DMS53 (cell line): ENCODE measurements around the gene KCNJ6.

ENCODE experiments used
- DNase-seq: peaks from one replicate; lab custom pipeline; 2025; lab: John Stamatoyannopoulos, UW

KCNJ6 gene

DNA sequence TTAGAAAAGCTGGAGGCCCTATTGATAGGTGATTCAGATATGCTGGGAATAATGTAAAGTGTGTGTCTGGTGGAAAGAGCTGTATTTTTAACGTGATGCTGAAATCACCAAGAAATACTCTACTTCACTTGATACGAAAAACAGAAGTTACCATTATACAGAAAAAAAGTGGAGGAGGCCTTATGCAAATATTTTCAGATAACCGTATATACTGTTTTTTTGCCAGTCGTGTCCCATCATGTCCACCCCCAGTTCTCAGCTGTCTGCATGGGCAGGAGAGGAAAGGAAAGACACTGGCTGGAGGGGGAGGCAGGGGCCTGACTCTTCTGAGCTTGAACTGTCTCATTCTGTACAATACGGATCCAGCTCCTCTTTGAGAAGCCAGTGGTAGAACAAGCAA lies 51.1 kb downstream of the KCNJ6 start:
- no peak for DNase-seq

DNA sequence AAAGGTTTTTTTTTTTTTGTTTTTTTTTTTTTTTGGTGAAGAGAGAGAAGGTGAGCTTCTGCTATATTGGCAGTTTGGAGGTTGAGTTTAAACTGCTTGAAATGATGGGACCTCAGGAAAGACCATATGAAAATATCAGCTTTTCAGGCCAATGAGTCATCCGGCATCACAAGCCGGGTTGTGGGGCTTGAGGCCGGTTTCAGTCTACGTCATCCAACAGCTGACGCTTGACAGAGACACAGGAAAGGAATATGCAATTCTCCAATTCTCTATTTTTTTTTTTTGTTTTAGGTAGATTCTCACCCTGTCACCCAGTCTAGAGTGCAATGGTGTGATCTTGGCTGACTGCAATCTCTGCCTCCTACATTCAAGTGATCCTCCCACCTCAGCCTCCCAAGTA lies 52.4 kb downstream of the KCNJ6 start:
- DNase-seq: no peak

DNA sequence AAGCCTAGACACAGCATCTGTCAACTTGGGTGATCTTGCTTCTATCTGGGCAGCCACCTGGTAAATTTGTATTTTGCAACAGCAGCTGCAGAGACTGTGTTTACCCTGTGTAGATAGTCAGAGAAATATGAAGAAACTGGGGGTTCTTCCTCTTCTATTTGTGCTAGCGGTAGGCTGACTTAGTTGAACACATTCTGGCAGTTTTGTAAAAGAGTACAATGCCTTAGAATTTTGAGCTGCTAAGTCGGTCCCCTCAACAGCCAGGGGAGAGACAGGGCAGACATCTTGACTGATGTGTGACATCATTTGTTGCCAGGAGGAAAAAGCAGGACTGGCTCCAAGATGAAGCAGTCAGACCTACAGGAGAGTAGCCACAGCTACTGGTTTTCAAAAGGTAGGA lies 53.7 kb downstream of the KCNJ6 start:
- DNase-seq: peak; percentile 10

DNA sequence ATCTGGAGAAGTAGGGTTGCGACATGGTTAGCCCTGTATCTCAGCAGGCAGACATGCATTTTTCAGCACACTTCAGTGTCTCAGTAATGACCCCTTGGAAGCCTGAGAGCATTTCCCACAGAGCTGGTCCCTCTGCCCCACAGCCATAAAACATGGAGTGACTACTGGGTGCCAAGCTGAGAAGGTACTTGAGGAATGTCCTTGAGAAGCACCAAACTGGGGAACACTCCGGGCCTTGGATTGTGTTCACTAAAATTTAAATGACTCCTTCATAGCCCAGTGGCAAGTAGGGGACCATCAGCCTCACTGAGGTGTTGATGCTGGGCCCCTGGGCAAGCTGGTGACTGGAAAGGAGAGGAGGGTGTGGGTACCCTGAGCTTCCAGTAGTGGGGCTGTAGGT lies 54.7 kb downstream of the KCNJ6 start:
- no peak for DNase-seq

DNA sequence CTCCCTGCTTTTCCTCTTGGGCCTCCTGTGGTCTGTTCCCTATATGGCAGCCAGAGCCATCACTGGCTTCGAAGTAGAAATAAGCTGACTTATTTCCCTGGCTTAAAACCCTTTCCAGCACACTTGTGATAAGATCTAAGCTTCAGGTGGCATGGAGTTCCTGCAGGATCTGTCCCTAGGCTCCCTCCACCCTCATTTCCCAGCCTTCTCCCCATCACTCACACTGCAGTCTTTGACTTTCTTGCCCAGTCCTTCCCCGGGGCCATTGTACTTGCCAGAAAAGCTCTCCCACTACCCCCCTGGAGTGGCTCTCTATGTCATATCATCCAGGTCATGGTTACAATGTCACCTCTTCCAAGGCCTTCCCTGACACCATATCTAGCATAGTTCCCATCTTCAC lies 55.8 kb downstream of the KCNJ6 start:
- DNase-seq: no peak

DNA sequence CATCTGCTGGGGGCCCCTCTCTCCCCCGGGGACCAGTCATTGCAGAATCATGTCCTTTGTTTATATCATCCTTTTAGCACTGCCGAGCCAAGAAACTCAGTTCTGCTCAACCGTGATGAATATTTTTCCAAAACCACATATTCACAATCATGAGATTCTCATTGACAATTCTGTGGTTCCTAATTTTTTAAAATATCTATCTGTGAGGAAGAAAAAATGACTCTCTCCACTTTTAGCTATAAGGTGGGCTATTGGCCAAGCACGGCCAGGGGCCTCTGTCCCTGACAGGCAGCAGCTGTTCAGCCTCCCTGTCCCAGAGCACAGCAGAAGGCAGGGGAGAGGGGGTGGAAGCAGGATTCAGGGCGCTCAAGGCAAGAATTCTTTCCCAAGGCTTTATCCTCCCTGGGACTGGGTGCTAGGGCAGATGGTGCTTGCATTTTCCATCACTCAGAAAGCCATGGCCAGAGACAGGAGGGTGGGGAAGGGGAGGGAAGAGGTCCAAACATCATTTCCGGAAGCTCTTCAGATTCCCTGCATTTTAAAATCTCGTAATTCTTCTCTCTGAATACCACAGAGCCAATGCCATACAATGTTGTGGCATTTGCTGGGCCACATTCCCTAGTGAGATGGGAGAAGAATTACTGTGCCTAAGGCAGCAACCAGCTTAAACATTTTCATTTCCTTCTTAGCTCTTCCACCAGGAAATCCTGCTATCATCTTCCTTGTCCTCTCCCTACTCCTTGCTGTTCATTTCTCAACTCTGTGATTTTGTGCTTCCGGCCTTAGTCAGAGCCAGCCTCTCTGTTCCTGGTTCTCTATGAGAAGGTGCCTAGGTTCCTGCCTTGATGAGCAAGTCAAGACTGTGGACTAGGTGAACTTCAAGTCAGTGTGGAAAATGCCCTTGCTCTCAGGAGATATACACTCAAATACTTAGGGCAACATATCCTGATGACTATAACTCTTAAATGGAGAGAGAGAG lies 60.3 kb downstream of the KCNJ6 start:
- no peak for DNase-seq

DNA sequence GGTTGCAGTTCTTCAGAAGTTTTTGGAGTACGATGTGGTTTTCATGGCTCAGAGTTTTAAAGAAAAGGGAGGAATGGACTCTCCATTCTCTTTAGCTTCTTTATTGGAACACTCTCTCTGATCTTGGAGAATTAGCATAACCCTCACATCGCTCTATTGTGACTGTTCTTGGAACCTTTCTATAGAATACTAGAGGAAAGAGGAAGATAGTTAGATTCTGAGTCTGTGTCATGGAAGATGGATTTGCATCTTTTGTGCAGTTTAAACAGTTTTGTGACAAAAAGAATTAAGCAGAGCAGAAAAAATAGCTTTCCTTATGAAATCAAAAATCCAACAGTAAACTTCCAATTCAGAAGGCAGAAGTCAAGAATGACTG lies 61.0 kb downstream of the KCNJ6 start:
- no peak for DNase-seq

DNA sequence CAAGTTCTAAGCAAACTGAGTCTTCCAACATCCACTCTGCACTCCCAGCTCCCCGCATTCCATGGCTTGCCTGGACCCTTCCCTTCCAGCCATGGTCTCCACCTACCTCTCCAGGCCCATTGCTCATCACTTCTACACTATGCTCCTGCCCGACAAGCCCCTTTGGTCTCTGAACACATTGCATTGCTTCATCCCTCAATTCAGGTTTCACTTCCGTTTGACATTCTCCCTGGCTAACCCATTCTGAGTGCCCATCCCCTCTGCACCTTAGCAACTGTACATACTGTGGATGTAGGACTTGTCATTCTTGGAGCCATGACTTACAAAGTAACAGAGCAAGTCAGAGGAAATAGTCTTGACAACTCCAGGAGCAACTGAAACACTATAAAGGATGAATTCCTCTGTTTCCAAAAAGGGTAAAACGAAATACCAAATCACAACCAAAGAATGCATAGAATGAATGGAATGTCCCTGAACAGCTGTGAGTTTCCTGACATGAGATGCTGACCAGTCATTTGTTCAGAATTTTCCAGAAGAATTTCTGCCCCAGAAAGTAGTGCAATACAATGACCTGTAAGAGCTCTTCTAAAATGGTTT lies 66.7 kb downstream of the KCNJ6 start:
- no peak for DNase-seq

DNA sequence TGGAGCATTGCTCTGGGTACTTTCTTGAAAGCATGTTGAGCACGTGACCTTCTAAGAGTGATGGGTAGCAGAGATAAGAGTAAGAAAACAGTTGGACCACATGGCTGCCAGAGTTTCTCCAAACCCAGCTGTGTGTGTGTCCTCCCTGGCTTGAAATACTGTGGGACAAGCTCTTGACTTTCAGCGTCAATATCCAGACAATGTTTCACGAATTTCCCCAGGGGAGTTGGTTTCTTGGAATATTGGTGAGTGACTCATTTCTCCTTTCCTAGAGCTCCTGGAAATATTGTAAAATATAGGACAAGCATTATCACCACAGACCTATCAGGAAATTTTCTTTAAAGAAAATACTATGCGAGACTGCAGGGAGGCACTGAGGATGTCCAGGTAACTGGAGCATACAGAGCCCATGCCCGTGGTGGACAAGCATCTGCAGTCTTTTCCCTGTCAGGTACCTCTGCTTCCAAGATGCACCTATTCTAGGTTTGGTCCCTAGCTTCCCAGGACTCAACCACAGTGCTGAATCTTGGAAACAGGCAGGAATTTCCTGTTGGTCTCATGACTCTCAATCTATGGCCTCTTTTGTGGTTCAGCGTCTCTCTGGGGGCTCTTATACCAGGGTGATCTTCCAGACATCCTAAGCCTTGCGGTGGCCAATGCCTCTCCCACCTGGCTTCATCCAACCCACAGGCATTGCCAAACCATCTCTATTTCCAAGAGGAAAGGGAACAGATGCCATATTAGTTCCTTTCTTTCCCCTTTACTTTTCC lies 67.4 kb downstream of the KCNJ6 start:
- no peak for DNase-seq

DNA sequence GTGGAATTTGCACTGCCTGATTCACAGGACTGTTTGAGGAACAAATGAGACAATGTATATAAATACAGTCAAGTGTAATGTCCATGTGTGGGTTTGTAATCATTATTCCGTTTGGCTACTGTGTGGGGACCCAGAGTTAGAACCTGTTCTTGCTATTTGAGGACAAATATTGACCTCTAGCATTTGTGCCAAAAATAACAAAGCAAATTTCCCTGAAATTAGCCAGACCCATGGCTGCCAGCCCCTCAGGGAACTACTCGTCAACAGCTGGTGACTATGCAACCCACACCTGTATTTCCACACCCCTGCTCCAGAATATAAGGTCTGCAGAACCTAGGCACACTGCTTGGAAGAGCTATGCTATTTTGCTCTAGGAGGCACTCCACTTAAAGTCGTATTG lies 70.7 kb downstream of the KCNJ6 start:
- no peak for DNase-seq

DNA sequence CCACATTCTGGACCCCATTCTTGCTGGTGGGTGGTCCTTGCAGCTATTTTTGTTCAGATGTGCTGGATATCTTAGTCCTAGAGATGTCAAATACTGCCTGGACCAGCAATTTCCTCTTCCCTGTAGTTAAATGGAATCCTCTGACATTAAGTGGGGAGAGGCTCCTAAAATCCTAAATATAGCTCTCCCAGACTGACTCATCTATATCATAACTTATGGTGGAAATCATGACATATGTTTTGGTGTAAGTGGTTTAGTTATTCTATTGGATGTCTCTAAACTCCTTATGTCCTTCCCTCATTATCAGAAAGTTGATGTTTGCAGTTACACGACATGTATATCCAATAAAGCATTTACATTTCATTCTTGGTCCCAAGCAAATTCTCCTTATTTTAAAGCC lies 73.1 kb downstream of the KCNJ6 start:
- no peak for DNase-seq

DNA sequence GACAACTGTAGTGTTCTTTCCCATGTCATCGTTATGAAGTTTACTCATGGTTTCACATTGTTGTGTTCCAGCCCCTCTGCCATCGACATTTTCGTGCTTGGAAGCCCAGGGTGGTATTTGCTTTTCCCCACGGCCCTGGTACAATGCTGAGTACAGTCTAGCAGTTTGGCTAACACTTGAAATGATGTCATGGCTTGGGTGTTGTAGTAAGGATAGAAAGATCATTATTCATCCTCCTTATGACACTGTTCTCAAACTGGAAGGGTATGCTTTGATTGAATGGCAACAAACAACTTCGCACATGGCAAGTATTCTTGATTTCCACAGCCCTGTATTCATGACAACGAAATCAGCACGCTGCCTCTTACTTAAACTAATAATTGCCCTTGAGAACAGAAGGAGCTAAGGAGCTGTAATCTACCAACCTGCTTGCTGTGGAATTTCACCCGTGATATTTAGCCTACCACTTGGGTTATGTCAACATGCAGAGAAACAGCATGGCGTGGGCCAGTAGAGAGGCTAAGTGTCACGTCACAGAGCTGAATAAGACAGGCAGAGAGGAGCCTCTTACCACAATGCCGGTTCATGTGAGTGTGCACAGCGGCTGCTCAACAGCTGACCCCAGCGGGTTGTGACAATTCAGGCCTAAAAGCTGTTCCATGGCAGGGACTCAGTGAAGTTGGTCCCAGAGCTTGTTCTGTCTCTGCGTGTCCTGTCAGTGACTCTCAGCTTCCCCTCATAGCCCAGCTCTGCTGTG lies 73.9 kb downstream of the KCNJ6 start:
- no peak for DNase-seq

DNA sequence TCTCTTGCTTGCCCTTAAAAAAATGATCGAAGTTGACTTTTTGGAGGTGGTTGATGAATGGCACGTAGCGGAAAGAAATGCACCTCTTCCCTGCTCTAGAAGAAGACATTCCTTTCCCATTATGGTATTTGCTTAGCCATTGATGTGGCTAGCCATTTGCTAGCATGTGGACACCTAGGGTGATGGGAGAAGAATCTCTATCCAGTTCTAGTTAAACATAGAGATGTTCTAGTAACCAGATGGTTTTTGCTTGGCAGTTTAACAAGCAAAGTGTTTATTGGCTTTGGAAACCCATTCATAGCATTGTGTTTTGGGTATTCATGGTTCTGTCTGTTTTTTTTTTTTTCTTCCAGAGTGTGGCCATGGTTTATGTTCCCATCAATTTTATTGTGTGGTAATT lies 78.9 kb downstream of the KCNJ6 start:
- DNase-seq: no peak

DNA sequence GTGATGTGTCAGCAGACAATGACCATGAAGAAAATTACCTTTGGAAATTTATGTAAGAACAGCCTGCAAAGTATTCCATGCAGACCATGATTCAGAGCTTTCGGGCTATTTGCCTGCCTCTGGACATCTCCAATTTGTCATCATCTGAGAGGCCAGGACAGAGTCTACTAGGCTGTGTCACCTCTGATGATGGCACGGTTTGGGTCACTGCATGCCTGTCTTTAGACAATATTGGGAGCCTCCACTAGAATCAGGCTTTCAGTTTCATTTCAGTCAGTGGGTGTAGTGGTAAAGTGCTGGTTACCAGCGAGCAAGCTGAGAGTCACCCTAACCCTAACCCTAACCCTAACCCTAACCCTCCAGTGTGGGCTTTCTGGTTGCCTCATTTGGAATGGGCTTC lies 80.8 kb downstream of the KCNJ6 start:
- no peak for DNase-seq

DNA sequence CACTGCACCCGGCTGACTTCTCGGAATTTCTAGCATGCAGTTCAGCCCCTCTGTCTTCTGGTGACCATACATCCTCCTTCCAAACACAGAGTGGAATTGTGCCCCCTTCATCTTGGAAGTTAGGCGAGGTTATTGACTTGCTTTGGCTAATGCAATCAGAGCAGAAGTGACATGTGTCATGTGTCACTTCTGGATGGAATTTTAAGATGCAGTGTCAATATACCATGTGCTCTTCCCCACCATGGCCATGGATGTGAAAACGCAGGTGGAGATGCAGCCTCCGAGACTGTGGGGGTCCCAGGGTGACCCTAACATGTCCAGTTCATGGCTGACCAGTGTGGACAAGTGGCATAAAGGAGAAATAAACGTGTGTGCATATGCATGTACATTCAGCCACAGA lies 83.0 kb downstream of the KCNJ6 start:
- DNase-seq: no peak

DNA sequence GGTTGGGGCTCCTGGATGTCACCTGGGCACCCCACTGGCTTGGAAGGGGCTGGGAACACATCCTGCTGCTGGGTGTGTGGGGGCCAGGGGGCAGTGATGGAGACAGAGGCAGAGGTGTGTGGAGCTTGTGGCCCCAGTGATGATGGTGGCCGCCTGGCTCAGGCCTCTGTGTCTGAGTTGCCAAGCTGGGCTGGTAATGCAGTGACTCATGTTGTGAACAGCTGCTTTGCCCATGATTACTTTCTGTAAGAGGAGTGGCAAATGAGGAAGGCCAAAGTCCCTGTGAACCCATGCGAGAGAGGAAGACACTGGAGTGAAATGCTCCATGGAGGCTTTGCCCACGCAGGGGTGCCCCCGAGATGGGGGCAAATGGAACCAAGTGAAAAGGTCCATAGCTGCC lies 86.8 kb downstream of the KCNJ6 start:
- no peak for DNase-seq

DNA sequence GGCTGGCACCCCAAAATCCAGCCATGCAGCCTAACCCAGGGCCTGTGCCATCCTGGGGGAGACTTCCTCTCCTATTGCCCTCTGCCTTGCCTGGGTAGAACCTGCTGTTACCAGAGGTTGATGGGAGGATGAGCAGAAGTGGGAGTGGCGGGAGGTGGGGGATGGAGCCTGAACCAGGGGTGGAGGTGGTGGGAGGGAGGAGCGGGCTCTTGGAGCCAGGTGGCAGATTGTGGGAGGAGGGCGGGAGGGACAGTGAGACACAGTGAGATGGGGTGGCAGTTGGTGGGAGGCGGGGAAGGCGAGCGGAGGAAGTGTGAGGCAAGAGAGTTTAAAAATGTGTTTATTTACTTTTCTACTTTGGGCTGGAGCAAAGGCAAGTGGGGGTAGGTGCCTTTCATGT lies 87.3 kb downstream of the KCNJ6 start:
- no peak for DNase-seq

DNA sequence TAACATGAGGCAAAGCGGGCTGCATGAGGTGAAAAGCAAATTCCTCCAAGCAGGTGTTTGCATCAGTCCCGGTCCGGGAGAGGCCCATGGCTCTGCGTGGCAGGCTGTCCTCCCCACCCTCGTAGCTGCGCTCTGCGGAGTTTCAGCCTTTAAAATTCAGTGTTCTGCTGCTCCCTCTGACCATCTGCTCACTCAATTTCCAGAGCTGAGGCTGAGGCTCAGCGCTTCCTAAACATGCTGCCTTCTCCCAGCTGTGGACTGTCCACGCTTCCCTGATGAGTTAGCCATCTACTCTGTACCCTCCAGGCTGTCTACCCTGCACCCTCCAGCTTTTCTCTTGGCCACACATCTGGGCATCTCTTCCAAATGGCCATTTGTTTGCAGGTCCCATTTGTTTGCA lies 87.7 kb downstream of the KCNJ6 start:
- no peak for DNase-seq

DNA sequence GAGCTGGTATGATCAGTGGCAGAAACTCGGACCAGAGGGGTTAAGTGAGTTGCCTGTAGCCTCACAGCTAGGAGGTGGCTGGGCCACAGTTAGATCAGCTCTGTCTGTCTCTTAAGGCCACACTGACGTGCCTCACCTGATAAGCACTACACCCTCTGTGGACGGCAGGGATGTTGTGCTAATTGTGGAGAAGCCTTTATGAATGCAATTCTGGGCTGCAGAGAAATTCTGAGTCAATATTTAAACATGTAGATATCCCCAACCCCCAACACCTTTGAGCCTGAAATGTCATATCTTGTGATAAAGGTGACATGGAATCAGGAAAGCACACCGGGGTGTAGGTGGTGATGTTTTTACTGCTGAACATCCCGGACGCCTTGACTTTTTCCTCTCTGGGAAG lies 88.3 kb downstream of the KCNJ6 start:
- DNase-seq: no peak

DNA sequence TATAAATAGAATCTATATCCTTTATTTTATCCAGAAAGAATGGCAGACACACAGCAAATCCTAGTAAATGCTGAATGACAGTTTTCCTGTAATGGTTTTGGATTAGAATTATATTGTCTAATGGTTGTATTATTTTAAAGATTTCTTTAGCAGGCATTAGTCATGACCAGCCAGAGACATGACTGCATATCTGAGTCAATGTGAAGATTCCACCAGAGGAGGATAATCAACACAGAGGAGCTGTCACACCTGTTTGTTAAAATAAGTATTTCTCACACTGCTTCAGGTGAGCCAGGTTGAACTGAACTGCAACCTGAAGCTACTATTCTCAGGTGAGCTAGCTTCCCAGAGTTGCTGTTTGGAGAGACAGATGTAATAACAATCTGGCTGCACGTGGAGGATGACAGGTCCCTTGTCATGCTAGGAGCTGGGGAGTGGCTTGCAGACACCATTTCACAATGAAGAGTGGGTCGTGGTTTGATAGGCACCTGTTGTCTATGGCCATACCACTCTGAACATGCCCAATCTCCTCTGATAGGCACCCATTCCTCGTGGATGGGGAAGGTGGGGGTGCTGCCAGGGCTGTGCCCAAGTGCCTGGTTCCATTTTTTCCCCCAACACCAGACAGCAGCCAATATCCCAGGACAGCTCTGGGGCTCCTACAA lies 94.3 kb downstream of the KCNJ6 start:
- DNase-seq: no peak

DNA sequence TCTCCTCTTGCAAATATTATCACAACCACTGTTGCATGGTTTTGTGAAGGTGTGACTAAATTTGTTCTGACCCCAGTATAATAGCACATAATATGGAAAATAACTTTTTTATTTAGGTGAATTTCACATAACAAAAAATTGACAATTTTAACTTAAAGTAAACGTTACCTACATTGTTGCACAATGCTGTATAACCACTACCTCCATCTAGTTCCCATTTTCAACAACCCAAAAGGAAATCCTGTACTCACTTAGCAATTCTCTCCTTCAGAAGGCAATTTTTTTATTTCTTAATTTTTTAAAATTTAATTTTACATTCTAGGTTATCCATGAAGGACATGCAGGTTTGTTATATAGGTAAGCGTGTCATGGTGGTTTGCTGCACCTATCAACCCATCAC lies 95.2 kb downstream of the KCNJ6 start:
- DNase-seq: no peak

DNA sequence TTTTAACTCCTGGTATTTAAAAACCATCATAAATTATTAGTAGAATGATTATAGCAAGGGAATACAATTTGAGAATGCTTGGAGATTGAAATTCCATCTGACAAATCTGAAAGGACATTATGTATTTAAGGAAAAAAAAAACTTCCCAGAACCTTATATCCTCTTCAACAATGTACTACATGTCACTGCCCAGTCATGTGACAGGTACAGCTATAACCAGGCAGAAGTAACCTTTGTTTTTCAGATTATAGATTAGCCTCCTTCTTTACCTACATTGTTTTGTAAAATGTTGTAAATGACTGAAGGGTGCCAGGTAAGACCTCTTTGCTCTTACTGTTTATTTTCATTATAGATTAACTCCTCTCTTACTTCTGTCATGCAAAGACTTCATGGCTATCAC lies 96.9 kb downstream of the KCNJ6 start:
- no peak for DNase-seq
